K562 (cell line): Measurements from ENCODE around the gene MRPL16. TPM values are rescaled to one million over a fixed set of nuclear protein-coding genes. Genes with fewer than 3 reads are reported as not detected.

Source experiments
- CXXC5 ChIP-seq: fragments of 250-450 bp; sonication (Bioruptor Pico); IDR thresholded peaks from 2 replicates; pipeline ENCODE4 v1.8.0; 2022; ENCODE audit warnings: inconsistent platforms, mild to moderate bottlenecking, moderate library complexity
- DIDO1 ChIP-seq: fragments of 450-650 bp; IDR thresholded peaks from 2 replicates; pipeline ENCODE4 v1.6.1; 2016; ENCODE audit warnings: low read depth, missing biosample characterization, missing genetic modification characterization
- ELF4 ChIP-seq: fragments of 450-650 bp; formaldehyde crosslinking; IDR thresholded peaks from 2 replicates; pipeline ENCODE4 v1.4.0; 2022; ENCODE audit warnings: missing genetic modification characterization
- ETV6 ChIP-seq, 3 experiments: fragments of 150-350 bp in 1 of 3; sonication (generic) in 1 of 3; formaldehyde crosslinking in 1 of 3; IDR thresholded peaks; 2 replicates each; pipeline versions ENCODE4 v1.6.1 to v1.8.0; 2014 to 2022; ENCODE audit warnings: borderline replicate concordance in 2 of 3, low read depth in 2 of 3, antibody characterized with exemption in 1 of 3, low read length in 1 of 3, mild to moderate bottlenecking in 1 of 3, missing genetic modification reagents in 1 of 3
- FOXK2 ChIP-seq, 2 experiments: fragments of 450-650 bp; IDR thresholded peaks in 1 of 2; conservative IDR thresholded peaks in 1 of 2; 2 replicates each; pipeline ENCODE4 v1.6.1; 2016; ENCODE audit warnings: low read depth in 2 of 2, mild to moderate bottlenecking in 1 of 2
- GTF2E2 ChIP-seq: fragments of 200-800 bp; sonication (Bioruptor generic); IDR thresholded peaks from 2 replicates; pipeline ENCODE4 v1.6.1; 2016; ENCODE audit warnings: missing genetic modification characterization, missing compliant biosample characterization
- LEF1 ChIP-seq: fragments of 450-650 bp; IDR thresholded peaks from 2 replicates; pipeline ENCODE4 v1.6.1; 2016; ENCODE audit warnings: mild to moderate bottlenecking
- MAFK ChIP-seq: IDR thresholded peaks from 2 replicates; pipeline ENCODE4 v1.6.1; 2011; ENCODE audit warnings: low read length, improper control_type of control experiment
- NFE2 ChIP-seq: IDR thresholded peaks from 2 replicates; pipeline ENCODE4 v1.6.1; 2014; ENCODE audit warnings: antibody characterized with exemption, low read depth
- RBM14 ChIP-seq: fragments of 200-400 bp; formaldehyde crosslinking; IDR thresholded peaks from 2 replicates; pipeline ENCODE4 v1.6.1; 2018; ENCODE audit warnings: low read depth, mild to moderate bottlenecking, low read length, moderate library complexity, borderline replicate concordance; ENCODE audit not compliant: insufficient read depth
- SMARCC2 ChIP-seq: fragments of 450-650 bp; IDR thresholded peaks from 2 replicates; pipeline ENCODE4 v1.6.1; 2017; ENCODE audit warnings: antibody characterized with exemption, moderate library complexity, mild to moderate bottlenecking, low read depth
- TCF3 ChIP-seq: sonication (generic); formaldehyde crosslinking; IDR thresholded peaks from 2 replicates; pipeline ENCODE4 v1.4.0; 2020; ENCODE audit warnings: mild to moderate bottlenecking, missing genetic modification reagents
- TEAD1 ChIP-seq, 2 experiments: fragments of 450-650 bp in 1 of 2; sonication (generic) in 1 of 2; formaldehyde crosslinking; IDR thresholded peaks; 2 replicates each; pipeline versions ENCODE4 v1.4.0 to v1.8.0; 2020 to 2022; ENCODE audit warnings: mild to moderate bottlenecking in 2 of 2, missing genetic modification reagents in 1 of 2
- ZBTB17 ChIP-seq: fragments of 450-650 bp; formaldehyde crosslinking; IDR thresholded peaks from 2 replicates; pipeline ENCODE4 v1.4.0; 2020; ENCODE audit warnings: mild to moderate bottlenecking
- ZFP36 ChIP-seq: fragments of 150-350 bp; IDR thresholded peaks from 2 replicates; pipeline ENCODE4 v1.6.1; 2018; ENCODE audit warnings: low read length, low read depth; ENCODE audit not compliant: partially characterized antibody
- ZKSCAN8 ChIP-seq: fragments of 200-800 bp; sonication (Bioruptor generic); IDR thresholded peaks from 2 replicates; pipeline ENCODE4 v1.6.1; 2016; ENCODE audit warnings: missing genetic modification characterization, missing compliant biosample characterization
- ZNF561 ChIP-seq: fragments of 450-650 bp; formaldehyde crosslinking; conservative IDR thresholded peaks from 2 replicates; pipeline ENCODE4 v1.4.0; 2020; ENCODE audit warnings: mild to moderate bottlenecking, moderate library complexity
- ZNF57 ChIP-seq: fragments of 450-650 bp; formaldehyde crosslinking; IDR thresholded peaks from 2 replicates; pipeline ENCODE4 v1.4.0; 2020; ENCODE audit warnings: mild to moderate bottlenecking, moderate library complexity
- ZNF79 ChIP-seq: fragments of 250-450 bp; sonication (Bioruptor Pico); IDR thresholded peaks from 2 replicates; pipeline ENCODE4 v1.4.0; 2020; ENCODE audit warnings: low read depth, mild to moderate bottlenecking, moderate library complexity
- polyA plus RNA-seq, 8 experiments: library from polyadenylated mRNA; depleted of rRNA in 4 of 8; stranded (reverse) in 5 of 8; unstranded in 3 of 8; fragments of >200 nt; fragmentation: Nextera tagmentation in 2 of 8; fragmentation: Illumina TruSeq in 1 of 8; extraction: Ambion mirVana in 2 of 8; extraction: Trizol in 1 of 8; gene quantifications; 2 replicates each; pipeline versions ENCODE4 v1.2.1 to v1.2.3, GENCODE V29; 2011 to 2014; ENCODE audit warnings: inconsistent platforms in 1 of 8, missing spikeins in 1 of 8
- total RNA-seq, 7 experiments: library from RNA; depleted of rRNA in 6 of 7; stranded (reverse); fragments of >200 nt in 6 of 7; fragmentation: Illumina TruSeq in 2 of 7; extraction: Trizol in 2 of 7; gene quantifications; 2 replicates each; pipeline versions ENCODE4 v1.2.1 to v1.2.3, GENCODE V29; 2011 to 2021; ENCODE audit warnings: low replicate concordance in 1 of 7
- TF ChIP-seq, protein P1 (sequence below): fragments of 250-450 bp; sonication (Bioruptor Pico); IDR thresholded peaks from 2 replicates; pipeline ENCODE4 v1.8.0; 2022; ENCODE audit warnings: moderate library complexity, mild to moderate bottlenecking, inconsistent platforms
- TF ChIP-seq, protein P2 (sequence below), 2 experiments: fragments of 150-350 bp in 1 of 2; IDR thresholded peaks; 2 replicates each; pipeline ENCODE4 v1.6.1; 2012 to 2016; ENCODE audit warnings: low read depth in 2 of 2, low read length in 2 of 2, mild to moderate bottlenecking in 1 of 2, moderate library complexity in 1 of 2

The MRPL16 gene
- total and polyA plus RNA-seq, 9 of the 15 experiments (the other 6 are each of a cell fraction or from before 2014, with no cell fraction given), result 63.3 to 209 (median 157) TPM

DNA sequence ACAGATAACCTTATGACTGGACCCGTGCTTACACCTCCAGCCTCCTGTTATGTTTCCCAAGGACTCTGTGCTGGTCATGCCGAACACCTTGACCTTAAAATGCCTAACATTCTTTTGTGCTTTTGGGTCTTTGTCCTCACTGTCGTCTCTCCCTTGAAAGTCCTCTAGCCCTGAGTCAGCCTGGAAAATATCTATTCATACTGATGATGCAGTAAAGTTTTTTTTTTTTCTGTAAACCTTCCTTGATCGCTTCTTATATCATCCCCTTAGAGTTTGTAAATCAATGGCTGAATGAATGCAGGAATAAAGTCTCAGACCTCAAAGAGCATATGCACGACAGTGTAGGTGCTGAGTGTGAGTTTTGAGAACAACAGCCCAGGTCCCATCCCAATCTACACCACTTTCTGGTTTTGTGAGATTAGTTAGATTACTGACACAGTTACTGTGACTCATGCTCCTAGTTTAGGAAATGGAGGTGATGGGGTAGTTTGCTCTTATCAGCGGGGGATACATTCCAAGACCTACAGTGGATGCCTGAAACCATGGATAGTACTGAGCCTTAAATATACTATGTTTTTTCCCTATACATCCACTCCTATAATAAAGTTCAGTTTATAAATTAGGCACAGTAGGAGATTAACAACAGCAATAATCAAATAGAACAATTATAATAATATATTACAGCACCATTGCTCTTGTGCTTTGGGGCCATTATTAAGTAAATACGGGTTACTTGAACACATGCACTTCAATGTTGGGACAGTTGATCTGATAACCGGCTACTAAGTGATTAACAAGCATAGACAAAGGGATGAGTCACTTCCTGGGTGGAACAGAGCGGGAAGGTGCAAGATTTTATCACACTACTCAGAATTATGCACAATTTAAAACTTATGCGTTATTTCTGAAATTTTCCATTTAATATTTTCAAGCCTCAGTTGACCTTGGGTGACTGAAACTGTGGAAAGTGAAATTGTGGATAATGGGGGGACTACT is 47.2 kb upstream of the MRPL16 start (continued):
- TF ChIP-seq ZNF79 (CRISPR knock-in tag) (no peak), ELF4 (no peak), MAFK (0 out of 2 replicates have a peak, but pooled peaks have one; percentile 31), RBM14 (no peak), NFE2 (peak; percentile 49; the same call in 1 of the 2 replicates), TCF3 (peak; percentile 80), SMARCC2 (peak; percentile 91), DIDO1 (tag) (0 out of 2 replicates have a peak, but pooled peaks have one; percentile 13), ZFP36 (peak; percentile 9), TEAD1 (CRISPR knock-in tag; IDR thresholded peaks at IDR 0.05) (peak; percentile 67 to 97; a peak in 3 of 4 replicates), CXXC5 (CRISPR knock-in tag) (peak; percentile 31; the same call in 1 of the 2 replicates), ZKSCAN8 (CRISPR knock-in tag) (peak; percentile 54; the same call in 1 of the 2 replicates), ZNF57 (CRISPR knock-in tag) (0 out of 2 replicates have a peak, but pooled peaks have one; percentile 12), ZBTB17 (CRISPR knock-in tag) (0 out of 2 replicates have a peak, but pooled peaks have one; percentile 20), ETV6 (IDR thresholded peaks at IDR 0.05; ENCODE audit: borderline replicate concordance in 1 of 2, low read depth in 2 of 2, low read length in 1 of 2) (no peak; a peak in 2 of 4 replicates), ETV6 (CRISPR knock-in tag; IDR thresholded peaks at IDR 0.05; ENCODE audit: borderline replicate concordance) (no peak), FOXK2 (conservative IDR thresholded peaks at IDR 0.05 in 1 of 2, IDR thresholded peaks at IDR 0.05 in 1 of 2; ENCODE audit: low read depth in 2 of 2) (peak; percentile 16 to 43; a peak in 2 of 4 replicates), LEF1 (0 out of 2 replicates have a peak, but pooled peaks have one; percentile 52), GTF2E2 (tag) (0 out of 2 replicates have a peak, but pooled peaks have one; percentile 53), ZNF561 (CRISPR knock-in tag) (0 out of 2 replicates have a peak, but pooled peaks have one; percentile 49)
- TF ChIP-seq, protein P1, sequence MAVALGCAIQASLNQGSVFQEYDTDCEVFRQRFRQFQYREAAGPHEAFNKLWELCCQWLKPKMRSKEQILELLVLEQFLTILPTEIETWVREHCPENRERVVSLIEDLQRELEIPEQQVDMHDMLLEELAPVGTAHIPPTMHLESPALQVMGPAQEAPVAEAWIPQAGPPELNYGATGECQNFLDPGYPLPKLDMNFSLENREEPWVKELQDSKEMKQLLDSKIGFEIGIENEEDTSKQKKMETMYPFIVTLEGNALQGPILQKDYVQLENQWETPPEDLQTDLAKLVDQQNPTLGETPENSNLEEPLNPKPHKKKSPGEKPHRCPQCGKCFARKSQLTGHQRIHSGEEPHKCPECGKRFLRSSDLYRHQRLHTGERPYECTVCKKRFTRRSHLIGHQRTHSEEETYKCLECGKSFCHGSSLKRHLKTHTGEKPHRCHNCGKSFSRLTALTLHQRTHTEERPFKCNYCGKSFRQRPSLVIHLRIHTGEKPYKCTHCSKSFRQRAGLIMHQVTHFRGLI (CRISPR knock-in tag), result no peak
- TF ChIP-seq, protein P2, sequence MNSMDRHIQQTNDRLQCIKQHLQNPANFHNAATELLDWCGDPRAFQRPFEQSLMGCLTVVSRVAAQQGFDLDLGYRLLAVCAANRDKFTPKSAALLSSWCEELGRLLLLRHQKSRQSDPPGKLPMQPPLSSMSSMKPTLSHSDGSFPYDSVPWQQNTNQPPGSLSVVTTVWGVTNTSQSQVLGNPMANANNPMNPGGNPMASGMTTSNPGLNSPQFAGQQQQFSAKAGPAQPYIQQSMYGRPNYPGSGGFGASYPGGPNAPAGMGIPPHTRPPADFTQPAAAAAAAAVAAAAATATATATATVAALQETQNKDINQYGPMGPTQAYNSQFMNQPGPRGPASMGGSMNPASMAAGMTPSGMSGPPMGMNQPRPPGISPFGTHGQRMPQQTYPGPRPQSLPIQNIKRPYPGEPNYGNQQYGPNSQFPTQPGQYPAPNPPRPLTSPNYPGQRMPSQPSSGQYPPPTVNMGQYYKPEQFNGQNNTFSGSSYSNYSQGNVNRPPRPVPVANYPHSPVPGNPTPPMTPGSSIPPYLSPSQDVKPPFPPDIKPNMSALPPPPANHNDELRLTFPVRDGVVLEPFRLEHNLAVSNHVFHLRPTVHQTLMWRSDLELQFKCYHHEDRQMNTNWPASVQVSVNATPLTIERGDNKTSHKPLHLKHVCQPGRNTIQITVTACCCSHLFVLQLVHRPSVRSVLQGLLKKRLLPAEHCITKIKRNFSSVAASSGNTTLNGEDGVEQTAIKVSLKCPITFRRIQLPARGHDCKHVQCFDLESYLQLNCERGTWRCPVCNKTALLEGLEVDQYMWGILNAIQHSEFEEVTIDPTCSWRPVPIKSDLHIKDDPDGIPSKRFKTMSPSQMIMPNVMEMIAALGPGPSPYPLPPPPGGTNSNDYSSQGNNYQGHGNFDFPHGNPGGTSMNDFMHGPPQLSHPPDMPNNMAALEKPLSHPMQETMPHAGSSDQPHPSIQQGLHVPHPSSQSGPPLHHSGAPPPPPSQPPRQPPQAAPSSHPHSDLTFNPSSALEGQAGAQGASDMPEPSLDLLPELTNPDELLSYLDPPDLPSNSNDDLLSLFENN (IDR thresholded peaks at IDR 0.05; ENCODE audit: low read depth in 2 of 2, low read length in 2 of 2), result peak in 1 of 2 experiments; percentile 21; a peak in 1 of 4 replicates
